Activated CD4-positive, alpha-beta T cell treated with anti-CD3 and anti-CD28 coated beads, Interleukin-2, amount 50 U/mL, for 24 hours (primary cell): Measurements from ENCODE around the gene FAM120B.
A peak's percentile ranks its signal among the peaks of the same experiment; 100 is the strongest.

Source experiments
- DNase-seq, 2 donors: peaks; one replicate each; pipeline ENCODE4 v3.0.0-alpha.2; 2020; ENCODE audit warnings: low read depth in 1 of 2, low spot score in 1 of 2

Gene FAM120B

DNA sequence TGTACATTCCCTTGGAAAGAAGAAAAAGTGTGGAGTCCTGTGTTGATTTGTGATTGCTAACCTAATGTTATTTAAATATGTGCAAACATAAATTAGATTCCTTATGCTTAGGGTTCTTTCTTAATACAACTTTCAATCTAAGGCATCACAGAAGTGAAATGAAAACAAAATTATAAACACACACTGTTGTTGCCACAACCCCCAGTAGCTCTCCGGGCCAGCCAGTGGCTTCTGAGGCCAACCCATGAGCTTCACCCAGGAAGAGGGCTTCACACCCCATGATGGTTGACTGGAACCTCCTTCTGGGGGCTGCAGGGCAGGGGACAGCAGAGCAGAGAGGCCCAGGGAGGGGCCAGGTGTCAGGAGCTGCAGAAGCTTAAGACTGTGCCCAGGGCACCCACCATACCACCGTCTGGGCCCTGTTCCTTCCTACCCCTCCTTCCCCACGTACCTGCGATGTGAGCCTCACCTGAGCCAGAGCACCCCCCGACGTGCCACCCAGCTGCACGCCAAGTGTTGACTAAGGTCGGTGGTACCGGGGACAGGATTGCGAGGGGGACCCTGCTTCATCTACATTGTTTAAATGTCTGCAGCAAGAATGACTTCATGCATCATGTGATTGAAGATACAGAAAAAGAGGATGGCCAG lies 110.5 kb downstream of the FAM120B start:
- no peak for DNase-seq

GRCh38 chr6:170417881-170418280 lies 111.3 kb downstream of the FAM120B start:
- DNase-seq = no peak

- no peak for DNase-seq
These were observed 113.7 kb downstream of the FAM120B start for GRCh38 chr6:170420283-170420682.

GRCh38 chr6:170420791-170421776 lies 114.5 kb downstream of the FAM120B start:
- DNase-seq = no peak

DNA sequence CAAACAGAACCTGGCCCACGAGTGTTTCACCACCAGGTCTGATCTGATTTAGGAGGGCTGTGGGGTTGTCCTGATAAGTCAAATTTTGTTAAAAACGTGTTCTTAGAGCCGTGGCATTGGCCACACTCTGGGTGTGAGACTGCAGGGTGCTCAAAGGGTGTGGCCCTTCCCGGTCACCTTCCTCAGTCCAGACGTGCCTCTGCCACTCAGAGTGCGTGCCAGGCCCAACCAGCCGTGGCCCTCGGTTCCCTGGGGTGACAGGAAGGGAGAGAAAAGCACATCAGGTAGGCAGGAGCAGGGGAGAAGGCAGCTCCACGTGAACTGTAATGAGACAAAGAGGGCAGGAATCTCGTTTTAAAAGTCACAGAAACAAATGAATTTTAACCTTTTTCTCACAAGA lies 115.4 kb downstream of the FAM120B start:
- DNase-seq = no peak

DNA sequence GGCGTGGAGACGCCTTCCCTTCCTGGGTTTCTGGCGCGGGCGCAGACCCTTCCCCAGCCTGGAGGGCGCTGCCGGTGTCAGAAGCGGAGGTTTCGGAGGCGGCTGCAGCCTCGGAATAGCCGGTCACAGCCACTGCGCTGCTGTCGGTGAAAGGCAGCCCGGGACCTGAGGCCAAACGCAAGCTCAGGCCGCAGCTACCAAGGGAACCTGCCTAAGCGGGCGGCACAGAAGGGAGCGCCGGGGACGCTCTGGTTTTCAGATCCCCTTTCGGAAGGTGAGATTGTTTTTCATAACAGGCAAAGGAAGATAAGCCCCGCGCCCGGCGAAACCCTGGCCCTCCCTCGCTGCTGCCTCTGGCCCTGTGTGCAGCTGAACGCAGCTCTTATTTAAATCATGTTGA lies 116.5 kb downstream of the FAM120B start:
- DNase-seq = no peak

- no peak for DNase-seq
These were observed 117.5 kb downstream of the FAM120B start for GRCh38 chr6:170423814-170424603.

DNA sequence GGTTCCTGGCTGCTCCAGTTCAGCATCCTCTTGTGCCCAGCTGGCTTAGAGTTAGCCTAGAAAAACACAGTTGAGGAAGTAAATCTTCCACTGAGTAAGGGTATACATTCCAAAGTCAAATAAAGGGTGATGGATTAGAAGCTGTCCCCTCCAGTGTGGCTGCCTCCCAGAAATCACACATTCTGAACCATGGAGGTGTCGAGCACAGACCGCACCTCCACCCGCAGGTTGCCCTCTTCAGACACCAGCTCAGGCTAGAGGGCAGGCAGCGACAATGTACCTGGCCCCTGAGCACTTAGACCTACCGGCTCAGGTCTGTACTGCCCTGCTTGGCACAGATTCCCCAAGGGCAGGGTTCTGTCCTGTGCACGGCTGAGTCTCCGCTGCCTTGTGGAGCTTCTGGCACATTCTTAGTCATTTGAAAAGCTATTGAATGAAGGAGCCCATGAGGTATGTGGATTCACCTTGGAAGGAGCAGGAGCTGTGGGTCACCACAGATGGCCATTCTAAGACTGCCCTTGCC lies 118.1 kb downstream of the FAM120B start:
- no peak for DNase-seq

DNA sequence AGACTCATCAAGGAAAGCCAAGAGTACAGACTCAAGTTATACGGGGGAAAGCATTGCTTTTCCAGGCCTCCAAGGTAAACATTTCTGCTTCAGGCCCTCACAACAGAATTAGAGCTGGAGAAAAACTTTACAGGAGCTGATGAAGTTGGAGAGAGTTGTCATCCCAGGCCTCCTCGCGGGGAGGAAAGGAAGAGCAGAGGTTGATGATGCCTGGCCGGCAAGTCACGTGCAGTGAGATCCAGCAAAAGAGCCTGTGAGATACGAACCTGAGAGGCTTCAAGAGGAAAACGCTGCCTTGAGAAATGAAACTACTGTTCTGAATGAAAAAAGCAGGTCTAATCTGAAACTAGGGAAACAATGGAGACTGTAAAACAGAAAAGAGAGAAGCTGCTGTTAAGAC lies 122.9 kb downstream of the FAM120B start:
- DNase-seq = no peak

GRCh38 chr6:170433163-170434116 lies 126.9 kb downstream of the FAM120B start:
- no peak for DNase-seq

DNA sequence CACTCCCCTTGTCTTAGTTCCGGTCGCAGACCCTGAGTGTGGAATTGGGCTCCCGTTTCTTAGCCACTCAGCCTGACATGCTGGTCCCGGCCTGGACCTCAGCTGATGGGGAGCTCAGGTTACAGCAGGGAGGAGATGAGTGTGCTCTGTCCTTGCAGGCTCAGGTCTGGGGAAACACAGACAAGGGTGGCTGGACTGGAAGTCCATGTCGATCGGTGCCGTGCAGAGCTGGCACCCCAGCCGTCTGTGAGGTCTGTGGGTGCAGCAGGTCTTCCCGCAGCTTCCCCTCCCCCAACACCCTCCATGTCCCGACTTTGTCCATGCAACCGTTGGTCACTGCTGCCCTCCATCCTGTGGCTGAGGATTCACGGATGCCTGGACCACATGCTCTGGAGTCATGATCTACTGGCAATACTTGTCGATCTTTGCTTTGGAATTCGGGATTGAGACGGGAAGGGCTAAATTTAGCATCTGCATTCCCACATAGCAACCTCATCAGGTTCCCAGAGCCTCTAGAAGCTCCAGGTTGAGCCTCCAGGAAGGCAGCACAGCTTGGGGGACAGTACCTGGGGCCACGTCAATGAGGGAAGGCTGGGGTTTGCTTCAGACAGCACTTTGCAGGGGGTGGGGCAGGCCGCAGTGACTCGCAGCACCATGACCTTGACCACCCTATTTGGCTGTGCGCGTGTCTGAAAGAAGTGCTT lies 127.7 kb downstream of the FAM120B start:
- no peak for DNase-seq

- no peak for DNase-seq
These were observed 128.2 kb downstream of the FAM120B start for GRCh38 chr6:170434821-170435155.

GRCh38 chr6:170435766-170436165 lies 129.2 kb downstream of the FAM120B start:
- no peak for DNase-seq

GRCh38 chr6:170436209-170436809 lies 129.8 kb downstream of the FAM120B start:
- no peak for DNase-seq

GRCh38 chr6:170437719-170438401 lies 131.3 kb downstream of the FAM120B start:
- no peak for DNase-seq

GRCh38 chr6:170438402-170438753 lies 131.8 kb downstream of the FAM120B start:
- peak in 1 of 2 donors; percentile 20 for DNase-seq

GRCh38 chr6:170438861-170439260 lies 132.3 kb downstream of the FAM120B start:
- no peak for DNase-seq
